K562 (cell line): ENCODE data around the gene DGCR8. TPM values are rescaled to one million over a fixed set of nuclear protein-coding genes. Genes with fewer than 3 reads are reported as not detected.

Experiments used
- ADNP ChIP-seq: fragments of 200-800 bp; sonication (Bioruptor generic); IDR thresholded peaks from 2 replicates; pipeline ENCODE4 v1.6.1; 2016; ENCODE audit warnings: missing genetic modification characterization, missing compliant biosample characterization
- ARNT ChIP-seq, 2 experiments: fragments of 450-650 bp; IDR thresholded peaks; 2 replicates each; pipeline ENCODE4 v1.6.1; 2016; ENCODE audit warnings: mild to moderate bottlenecking in 1 of 2
- BMI1 ChIP-seq: fragments of 150-350 bp; IDR thresholded peaks from 2 replicates; pipeline ENCODE4 v1.6.1; 2014; ENCODE audit warnings: low read length
- BRF1 ChIP-seq: IDR thresholded peaks from 3 replicates; pipeline ENCODE4 v1.6.1; 2011; ENCODE audit warnings: borderline replicate concordance, mild to moderate bottlenecking; ENCODE audit not compliant: insufficient read length; ENCODE audit errors: extremely low read depth
- CBFB ChIP-seq: sonication (generic); formaldehyde crosslinking; IDR thresholded peaks from 2 replicates; pipeline ENCODE4 v1.4.0; 2020; ENCODE audit warnings: mild to moderate bottlenecking, missing genetic modification reagents
- DPF2 ChIP-seq: fragments of 450-650 bp; IDR thresholded peaks from 2 replicates; pipeline ENCODE4 v1.6.1; 2016
- ELF4 ChIP-seq: fragments of 450-650 bp; formaldehyde crosslinking; IDR thresholded peaks from 2 replicates; pipeline ENCODE4 v1.4.0; 2022; ENCODE audit warnings: missing genetic modification characterization
- GABPB1 ChIP-seq: sonication (generic); formaldehyde crosslinking; IDR thresholded peaks from 2 replicates; pipeline ENCODE4 v1.8.0; 2022; ENCODE audit warnings: mild to moderate bottlenecking, missing genetic modification reagents
- HEY1 ChIP-seq: fragments of 250-450 bp; sonication (Bioruptor Pico); IDR thresholded peaks from 2 replicates; pipeline ENCODE4 v1.5.0; 2020; ENCODE audit warnings: mild to moderate bottlenecking, moderate library complexity, borderline replicate concordance
- HMG20B ChIP-seq: fragments of 250-450 bp; sonication (Bioruptor Pico); IDR thresholded peaks from 2 replicates; pipeline ENCODE4 v1.5.0; 2021; ENCODE audit warnings: mild to moderate bottlenecking
- MYC ChIP-seq, 2 experiments: fragments of 250-450 bp in 1 of 2; sonication (Bioruptor Pico) in 1 of 2; IDR thresholded peaks; 2 replicates each; pipeline versions ENCODE4 v1.5.1 to v1.6.1; 2012 to 2021; ENCODE audit warnings: low read depth in 2 of 2, borderline replicate concordance in 1 of 2, improper control_type of control experiment in 1 of 2, low read length in 1 of 2, mild to moderate bottlenecking in 1 of 2, moderate library complexity in 1 of 2
- NONO ChIP-seq, 2 experiments: fragments of 200-400 bp in 1 of 2; fragments of 450-650 bp in 1 of 2; formaldehyde crosslinking in 1 of 2; IDR thresholded peaks; 2 replicates each; pipeline ENCODE4 v1.6.1; 2017; ENCODE audit warnings: low read depth in 2 of 2, mild to moderate bottlenecking in 2 of 2, moderate library complexity in 2 of 2, low read length in 1 of 2
- PTBP1 ChIP-seq: fragments of 200-400 bp; formaldehyde crosslinking; IDR thresholded peaks from 2 replicates; pipeline ENCODE4 v1.6.1; 2017; ENCODE audit warnings: low read depth, low read length
- RBBP5 ChIP-seq: fragments of 200-600 bp; sonication (generic); IDR thresholded peaks from 2 replicates; pipeline ENCODE4 v1.6.1; 2012; ENCODE audit warnings: borderline replicate concordance, mild to moderate bottlenecking, low read length, control low read depth, inconsistent platforms; ENCODE audit not compliant: insufficient read depth, poor library complexity, severe bottlenecking
- RHOXF2B ChIP-seq: fragments of 250-450 bp; sonication (Bioruptor Pico); conservative IDR thresholded peaks from 2 replicates; pipeline ENCODE4 v1.5.1; 2021
- STAT5B ChIP-seq: fragments of 250-450 bp; sonication (Bioruptor Pico); IDR thresholded peaks from 2 replicates; pipeline ENCODE4 v1.8.0; 2021; ENCODE audit warnings: mild to moderate bottlenecking, inconsistent platforms
- ZNF174 ChIP-seq: fragments of 250-450 bp; sonication (Bioruptor Pico); IDR thresholded peaks from 2 replicates; pipeline ENCODE4 v1.4.0; 2020; ENCODE audit warnings: mild to moderate bottlenecking
- ZNF79 ChIP-seq: fragments of 250-450 bp; sonication (Bioruptor Pico); IDR thresholded peaks from 2 replicates; pipeline ENCODE4 v1.4.0; 2020; ENCODE audit warnings: low read depth, mild to moderate bottlenecking, moderate library complexity
- polyA plus RNA-seq, 8 experiments: library from polyadenylated mRNA; depleted of rRNA in 4 of 8; stranded (reverse) in 5 of 8; unstranded in 3 of 8; fragments of >200 nt; fragmentation: Nextera tagmentation in 2 of 8; fragmentation: Illumina TruSeq in 1 of 8; extraction: Ambion mirVana in 2 of 8; extraction: Trizol in 1 of 8; gene quantifications; 2 replicates each; pipeline versions ENCODE4 v1.2.1 to v1.2.3, GENCODE V29; 2011 to 2014; ENCODE audit warnings: inconsistent platforms in 1 of 8, missing spikeins in 1 of 8
- total RNA-seq, 7 experiments: library from RNA; depleted of rRNA in 6 of 7; stranded (reverse); fragments of >200 nt in 6 of 7; fragmentation: Illumina TruSeq in 2 of 7; extraction: Trizol in 2 of 7; gene quantifications; 2 replicates each; pipeline versions ENCODE4 v1.2.1 to v1.2.3, GENCODE V29; 2011 to 2021; ENCODE audit warnings: low replicate concordance in 1 of 7
- TF ChIP-seq, protein P1 (sequence below): sonication (generic); formaldehyde crosslinking; IDR thresholded peaks from 2 replicates; pipeline ENCODE4 v1.4.0; 2020; ENCODE audit warnings: mild to moderate bottlenecking, missing genetic modification reagents
- TF ChIP-seq, protein P2 (sequence below), 2 experiments: fragments of 200-800 bp in 1 of 2; sonication (Bioruptor generic) in 1 of 2; sonication (generic) in 1 of 2; formaldehyde crosslinking in 1 of 2; IDR thresholded peaks in 1 of 2; conservative IDR thresholded peaks in 1 of 2; 2 replicates each; pipeline versions ENCODE4 v1.5.0 to v1.6.1; 2016 to 2020; ENCODE audit warnings: missing compliant biosample characterization in 1 of 2, missing genetic modification characterization in 1 of 2, missing genetic modification reagents in 1 of 2
- TF ChIP-seq, protein P3 (sequence below): fragments of 450-650 bp; IDR thresholded peaks from 2 replicates; pipeline ENCODE4 v1.7.1; 2018; ENCODE audit warnings: mild to moderate bottlenecking, low read depth; ENCODE audit not compliant: partially characterized antibody

Gene DGCR8
- total and polyA plus RNA-seq, 9 of the 15 experiments (the other 6 are each of a cell fraction or from before 2014, with no cell fraction given), result 5.9 to 144 (median 80.1) TPM

DNA sequence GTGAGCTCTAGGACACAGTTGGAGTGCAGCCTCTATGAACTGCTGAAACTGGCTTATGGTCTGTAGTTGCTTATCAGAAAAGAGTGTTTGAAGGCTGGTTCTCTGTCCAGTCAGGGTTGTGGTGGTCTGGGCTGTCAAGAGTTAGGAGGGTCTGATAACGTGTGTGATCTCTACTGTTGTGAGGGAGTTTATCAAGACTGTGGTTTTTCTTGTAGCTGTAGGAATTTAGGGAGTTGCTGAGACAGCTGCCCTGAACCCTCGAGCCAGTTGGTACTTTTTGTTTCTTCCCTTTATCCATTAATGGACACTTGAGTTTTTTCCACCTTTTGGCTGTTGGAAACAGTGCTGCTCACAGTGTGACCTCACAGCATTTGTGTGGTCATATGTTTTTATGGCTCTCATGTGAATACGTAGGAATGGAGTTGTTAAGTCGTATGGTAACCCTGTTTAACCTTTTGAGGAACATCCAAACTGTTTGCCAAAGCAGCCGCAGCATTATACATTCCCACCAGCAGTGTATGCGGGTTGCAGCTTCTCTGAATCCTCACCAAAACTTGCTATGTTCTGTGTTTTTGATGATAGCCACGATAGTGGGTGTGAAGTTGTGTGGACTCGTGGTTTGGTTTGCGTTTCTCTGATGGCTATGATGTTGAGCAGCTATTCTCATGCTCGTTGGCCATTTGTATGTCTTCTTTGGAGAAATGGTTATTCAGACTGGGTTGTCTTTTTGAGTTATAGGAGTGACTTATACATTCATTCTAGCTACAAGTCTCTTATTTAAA, 20.9 kb upstream of the DGCR8 start (continued):
- TF ChIP-seq, protein P1, sequence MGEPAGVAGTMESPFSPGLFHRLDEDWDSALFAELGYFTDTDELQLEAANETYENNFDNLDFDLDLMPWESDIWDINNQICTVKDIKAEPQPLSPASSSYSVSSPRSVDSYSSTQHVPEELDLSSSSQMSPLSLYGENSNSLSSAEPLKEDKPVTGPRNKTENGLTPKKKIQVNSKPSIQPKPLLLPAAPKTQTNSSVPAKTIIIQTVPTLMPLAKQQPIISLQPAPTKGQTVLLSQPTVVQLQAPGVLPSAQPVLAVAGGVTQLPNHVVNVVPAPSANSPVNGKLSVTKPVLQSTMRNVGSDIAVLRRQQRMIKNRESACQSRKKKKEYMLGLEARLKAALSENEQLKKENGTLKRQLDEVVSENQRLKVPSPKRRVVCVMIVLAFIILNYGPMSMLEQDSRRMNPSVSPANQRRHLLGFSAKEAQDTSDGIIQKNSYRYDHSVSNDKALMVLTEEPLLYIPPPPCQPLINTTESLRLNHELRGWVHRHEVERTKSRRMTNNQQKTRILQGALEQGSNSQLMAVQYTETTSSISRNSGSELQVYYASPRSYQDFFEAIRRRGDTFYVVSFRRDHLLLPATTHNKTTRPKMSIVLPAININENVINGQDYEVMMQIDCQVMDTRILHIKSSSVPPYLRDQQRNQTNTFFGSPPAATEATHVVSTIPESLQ (CRISPR knock-in tag), result no peak
- TF ChIP-seq HEY1 (no peak), CBFB (no peak), ZNF174 (no peak), ELF4 (CRISPR knock-in tag) (peak; percentile 92), ZNF79 (CRISPR knock-in tag) (no peak), GABPB1 (CRISPR knock-in tag) (no peak), MYC (IDR thresholded peaks at IDR 0.05; ENCODE audit: low read depth, low read length) (peak; percentile 17), MYC (CRISPR knock-in tag; IDR thresholded peaks at IDR 0.05; ENCODE audit: borderline replicate concordance, low read depth) (no peak), PTBP1 (no peak), ARNT (IDR thresholded peaks at IDR 0.05) (peak; percentile 2 to 72; a peak in 3 of 4 replicates), HMG20B (no peak), STAT5B (CRISPR knock-in tag) (no peak), BMI1 (no peak), ADNP (tag) (no peak), RBBP5 (no peak), RHOXF2B (peak; percentile 85), NONO (IDR thresholded peaks at IDR 0.05; ENCODE audit: low read depth in 2 of 2, low read length in 1 of 2) (no peak), BRF1 (no peak), DPF2 (peak; percentile 93)
- TF ChIP-seq, protein P2, sequence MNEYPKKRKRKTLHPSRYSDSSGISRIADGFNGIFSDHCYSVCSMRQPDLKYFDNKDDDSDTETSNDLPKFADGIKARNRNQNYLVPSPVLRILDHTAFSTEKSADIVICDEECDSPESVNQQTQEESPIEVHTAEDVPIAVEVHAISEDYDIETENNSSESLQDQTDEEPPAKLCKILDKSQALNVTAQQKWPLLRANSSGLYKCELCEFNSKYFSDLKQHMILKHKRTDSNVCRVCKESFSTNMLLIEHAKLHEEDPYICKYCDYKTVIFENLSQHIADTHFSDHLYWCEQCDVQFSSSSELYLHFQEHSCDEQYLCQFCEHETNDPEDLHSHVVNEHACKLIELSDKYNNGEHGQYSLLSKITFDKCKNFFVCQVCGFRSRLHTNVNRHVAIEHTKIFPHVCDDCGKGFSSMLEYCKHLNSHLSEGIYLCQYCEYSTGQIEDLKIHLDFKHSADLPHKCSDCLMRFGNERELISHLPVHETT (CRISPR knock-in tag; conservative IDR thresholded peaks at IDR 0.05 in 1 of 2, IDR thresholded peaks at IDR 0.05 in 1 of 2), result peak in 1 of 2 experiments; percentile 2; a peak in 1 of 4 replicates
- TF ChIP-seq, protein P3, sequence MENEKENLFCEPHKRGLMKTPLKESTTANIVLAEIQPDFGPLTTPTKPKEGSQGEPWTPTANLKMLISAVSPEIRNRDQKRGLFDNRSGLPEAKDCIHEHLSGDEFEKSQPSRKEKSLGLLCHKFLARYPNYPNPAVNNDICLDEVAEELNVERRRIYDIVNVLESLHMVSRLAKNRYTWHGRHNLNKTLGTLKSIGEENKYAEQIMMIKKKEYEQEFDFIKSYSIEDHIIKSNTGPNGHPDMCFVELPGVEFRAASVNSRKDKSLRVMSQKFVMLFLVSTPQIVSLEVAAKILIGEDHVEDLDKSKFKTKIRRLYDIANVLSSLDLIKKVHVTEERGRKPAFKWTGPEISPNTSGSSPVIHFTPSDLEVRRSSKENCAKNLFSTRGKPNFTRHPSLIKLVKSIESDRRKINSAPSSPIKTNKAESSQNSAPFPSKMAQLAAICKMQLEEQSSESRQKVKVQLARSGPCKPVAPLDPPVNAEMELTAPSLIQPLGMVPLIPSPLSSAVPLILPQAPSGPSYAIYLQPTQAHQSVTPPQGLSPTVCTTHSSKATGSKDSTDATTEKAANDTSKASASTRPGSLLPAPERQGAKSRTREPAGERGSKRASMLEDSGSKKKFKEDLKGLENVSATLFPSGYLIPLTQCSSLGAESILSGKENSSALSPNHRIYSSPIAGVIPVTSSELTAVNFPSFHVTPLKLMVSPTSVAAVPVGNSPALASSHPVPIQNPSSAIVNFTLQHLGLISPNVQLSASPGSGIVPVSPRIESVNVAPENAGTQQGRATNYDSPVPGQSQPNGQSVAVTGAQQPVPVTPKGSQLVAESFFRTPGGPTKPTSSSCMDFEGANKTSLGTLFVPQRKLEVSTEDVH, result no peak
